GM12891 (cell line): Measurements from ENCODE around the gene FIGN.

ENCODE experiments used
- PAX5 ChIP-seq: IDR thresholded peaks from 2 replicates; pipeline ENCODE4 v1.6.1; 2011; ENCODE audit warnings: low read length, moderate library complexity, mild to moderate bottlenecking; ENCODE audit not compliant: insufficient read depth, severe bottlenecking
- POLR2A ChIP-seq: IDR thresholded peaks from 2 replicates; pipeline ENCODE4 v1.6.1; 2011; ENCODE audit warnings: low read depth, low read length, control low read depth
- POLR2AphosphoS5 ChIP-seq: IDR thresholded peaks from 2 replicates; pipeline ENCODE4 v1.6.1; 2011; ENCODE audit warnings: low read depth, low read length, control low read depth
- SPI1 ChIP-seq: IDR thresholded peaks from 2 replicates; pipeline ENCODE4 v1.6.1; 2011; ENCODE audit warnings: low read depth, low read length, control low read depth
- TAF1 ChIP-seq: IDR thresholded peaks from 2 replicates; pipeline ENCODE4 v1.6.1; 2011; ENCODE audit warnings: low read depth, low read length, control low read depth

- TF ChIP-seq POLR2A (no peak), POLR2AphosphoS5 (no peak), TAF1 (no peak), SPI1 (no peak), PAX5 (no peak)
Observed at GRCh38 chr2:163613266-163613731, 122.5 kb downstream of the FIGN start.
